Glutamatergic neuron (in vitro differentiated cells): ENCODE results near the gene ALG1. TPM values are rescaled to one million over a fixed set of nuclear protein-coding genes. Genes with fewer than 3 reads are reported as not detected.
"Not testable (repeated sequence)": the region's sequence is repeated elsewhere in the genome, so short reads cannot be mapped to it uniquely, and the experiment has no call there.

Experiments used
- DNase-seq: peaks from one replicate; pipeline ENCODE4 v3.0.0; 2022
- H3K27ac Mint-ChIP-seq: one replicate; pipeline ENCODE4 v1.8.0; 2020; ENCODE audit warnings: mild to moderate bottlenecking, mixed read lengths, inconsistent platforms; ENCODE audit not compliant: unreplicated experiment
- H3K27me3 Mint-ChIP-seq: one replicate; pipeline ENCODE4 v1.8.0; 2020; ENCODE audit warnings: mild to moderate bottlenecking, moderate library complexity, mixed read lengths, inconsistent platforms; ENCODE audit not compliant: unreplicated experiment
- H3K36me3 Mint-ChIP-seq: one replicate; pipeline ENCODE4 v1.8.0; 2020; ENCODE audit warnings: mild to moderate bottlenecking, mixed read lengths, inconsistent platforms; ENCODE audit not compliant: unreplicated experiment
- H3K4me1 Mint-ChIP-seq: one replicate; pipeline ENCODE4 v1.8.0; 2020; ENCODE audit warnings: mild to moderate bottlenecking, low read depth, mixed read lengths, inconsistent platforms; ENCODE audit not compliant: unreplicated experiment
- H3K4me3 Mint-ChIP-seq: one replicate; pipeline ENCODE4 v1.8.0; 2020; ENCODE audit warnings: mild to moderate bottlenecking, mixed read lengths, inconsistent platforms; ENCODE audit not compliant: unreplicated experiment
- H3K9me3 Mint-ChIP-seq: one replicate; pipeline ENCODE4 v1.8.0; 2020; ENCODE audit warnings: mild to moderate bottlenecking, moderate library complexity, mixed read lengths, inconsistent platforms; ENCODE audit not compliant: unreplicated experiment
- CTCF ChIP-seq: fragments of 200-600 bp; sonication (generic); IDR thresholded peaks from one replicate; pipeline ENCODE4 v1.5.0; 2021; ENCODE audit not compliant: partially characterized antibody, unreplicated experiment
- total RNA-seq: library from RNA; stranded (reverse); fragmentation: NEBNext Ultra II Directional; extraction: Animal tissue kit (Norgen Biotek cat#: 25700); gene quantifications from one replicate; pipeline ENCODE4 v1.2.1, GENCODE V29; 2021; ENCODE audit not compliant: unreplicated experiment

ALG1 gene
- total RNA-seq, 1 donor from 2014 or later: 18.8 TPM

- TF ChIP-seq CTCF: no peak
- Mint-ChIP-seq H3K27ac (no peak overlapping the region), H3K36me3 (no peaks in the 10 kb centered on the region), H3K4me3 (no peak overlapping the region), H3K4me1 (no peaks in the 10 kb centered on the region), H3K9me3 (no peaks in the 10 kb centered on the region), H3K27me3 (no peaks in the 10 kb centered on the region)
- no peak for DNase-seq
Measured at GRCh38 chr16:5078626-5079025, 7.0 kb downstream of the ALG1 start.

- not testable (repeated sequence) for H3K36me3 Mint-ChIP-seq, H3K9me3 Mint-ChIP-seq, H3K27me3 Mint-ChIP-seq, DNase-seq, H3K4me1 Mint-ChIP-seq, H3K27ac Mint-ChIP-seq, H3K4me3 Mint-ChIP-seq
Measured at GRCh38 chr16:5080461-5080860, 8.8 kb downstream of the ALG1 start.

GRCh38 chr16:5080996-5081395, 9.4 kb downstream of the ALG1 start:
- H3K27me3 Mint-ChIP-seq, H3K4me3 Mint-ChIP-seq, DNase-seq, H3K4me1 Mint-ChIP-seq, H3K9me3 Mint-ChIP-seq, H3K36me3 Mint-ChIP-seq, H3K27ac Mint-ChIP-seq: not testable (repeated sequence)

- DNase-seq, H3K4me1 Mint-ChIP-seq, H3K27me3 Mint-ChIP-seq, H3K9me3 Mint-ChIP-seq, H3K27ac Mint-ChIP-seq, H3K4me3 Mint-ChIP-seq, H3K36me3 Mint-ChIP-seq: not testable (repeated sequence)
Measured at GRCh38 chr16:5083646-5084045, 12.0 kb downstream of the ALG1 start.

- not testable (repeated sequence) for H3K27me3 Mint-ChIP-seq, DNase-seq, H3K4me1 Mint-ChIP-seq, H3K27ac Mint-ChIP-seq, H3K36me3 Mint-ChIP-seq, H3K4me3 Mint-ChIP-seq, H3K9me3 Mint-ChIP-seq
Measured at GRCh38 chr16:5084099-5084731, 12.6 kb downstream of the ALG1 start.

GRCh38 chr16:5084802-5085201, 13.2 kb downstream of the ALG1 start:
- H3K27ac Mint-ChIP-seq: peak overlapping the region; percentile 26
- peak; percentile 82 for DNase-seq
- H3K4me1 Mint-ChIP-seq, H3K27me3 Mint-ChIP-seq, H3K9me3 Mint-ChIP-seq, H3K36me3 Mint-ChIP-seq, H3K4me3 Mint-ChIP-seq: not testable (repeated sequence)
- peak; percentile 83 for TF ChIP-seq CTCF

- not testable (repeated sequence) for H3K4me1 Mint-ChIP-seq, H3K27ac Mint-ChIP-seq, H3K36me3 Mint-ChIP-seq, H3K4me3 Mint-ChIP-seq, DNase-seq, H3K27me3 Mint-ChIP-seq, H3K9me3 Mint-ChIP-seq
Measured at GRCh38 chr16:5085716-5086115, 14.1 kb downstream of the ALG1 start.

GRCh38 chr16:5088086-5088790, 16.6 kb downstream of the ALG1 start:
- not testable (repeated sequence) for DNase-seq, H3K27ac Mint-ChIP-seq, H3K4me1 Mint-ChIP-seq, H3K36me3 Mint-ChIP-seq, H3K4me3 Mint-ChIP-seq, H3K27me3 Mint-ChIP-seq, H3K9me3 Mint-ChIP-seq

GRCh38 chr16:5088936-5089335, 17.3 kb downstream of the ALG1 start:
- not testable (repeated sequence) for H3K27me3 Mint-ChIP-seq

GRCh38 chr16:5089911-5090555, 18.4 kb downstream of the ALG1 start:
- DNase-seq, H3K4me3 Mint-ChIP-seq, H3K27me3 Mint-ChIP-seq, H3K27ac Mint-ChIP-seq, H3K36me3 Mint-ChIP-seq, H3K4me1 Mint-ChIP-seq, H3K9me3 Mint-ChIP-seq: not testable (repeated sequence)

More at GRCh38 chr16:5088936-5089335, 17.3 kb downstream of the ALG1 start:
- not testable (repeated sequence) for DNase-seq, H3K27ac Mint-ChIP-seq, H3K4me1 Mint-ChIP-seq, H3K9me3 Mint-ChIP-seq, H3K4me3 Mint-ChIP-seq, H3K36me3 Mint-ChIP-seq
